ENCODE measurements around the gene KRTAP3-2.

Gene KRTAP3-2

DNA sequence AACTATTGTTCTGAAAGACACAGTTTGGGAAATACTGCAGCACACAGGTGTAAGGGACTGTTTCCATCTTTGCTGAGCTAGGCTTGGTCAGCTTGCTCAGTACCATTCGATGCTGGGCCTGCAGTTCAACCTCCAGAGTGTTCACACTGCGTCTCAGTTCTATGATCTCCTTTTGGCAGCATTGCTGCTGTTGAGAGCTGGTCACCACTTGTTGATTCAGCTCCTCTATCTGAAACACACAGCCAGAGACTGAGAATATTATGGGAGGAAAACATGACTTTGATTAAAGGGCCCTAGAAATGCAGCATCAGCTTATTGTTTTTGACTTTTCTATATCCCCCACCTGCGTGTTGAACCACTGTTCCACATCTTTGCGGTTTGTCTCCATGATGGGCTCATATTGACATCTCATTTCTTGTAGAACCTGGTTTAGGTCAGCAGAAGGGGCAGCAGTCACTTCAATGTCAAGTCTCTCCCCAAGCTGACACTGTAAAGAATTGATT, 37.6 kb downstream of the KRTAP3-2 start:
- Histone ChIP-seq H4K91ac (ENCODE audit: low read depth, low read length, poor library complexity) (no peak overlapping the region), H2BK120ac (ENCODE audit: low read depth, low read length) (no peak overlapping the region), H3K27ac (replicated peaks; ENCODE audit: low read length) (no peak overlapping the region), H3K9ac (ENCODE audit: low read depth, low read length, poor library complexity) (no peak overlapping the region), H3K4me3 (ENCODE audit: low read length in 2 of 2) (no peak overlapping the region), H3K23ac (ENCODE audit: low read depth, low read length, poor library complexity) (no peak overlapping the region), H2AFZ (ENCODE audit: low read length) (no peak overlapping the region), H3K27me3 (ENCODE audit: control insufficient read depth in 3 of 3, insufficient read depth in 3 of 3, low read depth in 1 of 3, low read length in 3 of 3) (peaks cover 0 to 2% (median 0%) of the 10 kb centered on the region in 3 experiments), H2BK5ac (ENCODE audit: low read length) (no peak overlapping the region), H3K4ac (ENCODE audit: low read length) (no peak overlapping the region), H2BK15ac (ENCODE audit: low read length) (no peak overlapping the region), H3K36me3 (replicated peaks in 1 of 2; ENCODE audit: control insufficient read depth in 2 of 2, insufficient read depth in 2 of 2, low read length in 2 of 2) (no peaks in the 10 kb centered on the region), H3K14ac (ENCODE audit: low read length) (no peak overlapping the region), H4K8ac (ENCODE audit: low read depth, low read length) (no peak overlapping the region), H2AK5ac (ENCODE audit: low read depth, low read length) (no peak overlapping the region), H3K79me1 (ENCODE audit: low read depth, low read length) (no peaks in the 10 kb centered on the region), H2BK12ac (ENCODE audit: low read length) (no peak overlapping the region), H3K18ac (ENCODE audit: low read length) (no peak overlapping the region), H3K4me1 (ENCODE audit: control insufficient read depth in 2 of 2, insufficient read depth in 1 of 2, low read depth in 1 of 2, low read length in 2 of 2) (no peaks in the 10 kb centered on the region), H3K4me2 (ENCODE audit: insufficient read depth, low read length, poor library complexity, severe bottlenecking) (no peak overlapping the region), H3K9me3 (replicated peaks in 1 of 2; ENCODE audit: control insufficient read depth in 2 of 2, insufficient read depth in 1 of 2, low read depth in 1 of 2, low read length in 2 of 2) (no peaks in the 10 kb centered on the region)
- DNase-seq (ENCODE audit: low spot score), result no peak
- no CpG with 5 or more reads among the region's 4 CpGs for WGBS, 2 donors (ENCODE audit: extremely low coverage in 2 of 2, insufficient read length in 2 of 2, insufficient replicate concordance in 1 of 2)

DNA sequence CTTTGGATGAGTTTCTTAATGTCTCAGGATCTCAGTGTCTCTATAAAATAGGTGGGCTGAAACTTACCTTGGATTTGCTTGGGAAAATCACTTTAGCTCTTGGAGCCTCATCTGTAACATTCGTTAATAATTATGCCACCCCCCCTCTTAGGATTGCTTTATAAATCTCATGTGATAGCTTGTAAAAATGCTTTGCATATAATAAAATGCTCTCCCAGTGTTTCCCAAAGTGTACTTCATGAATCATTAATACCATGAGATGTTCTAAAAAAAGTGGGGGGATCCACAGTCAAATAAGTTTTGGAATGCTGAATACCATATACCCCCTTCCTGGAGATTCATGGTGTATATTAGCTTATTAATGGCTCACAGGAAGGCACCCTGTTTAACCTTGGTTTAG, 38.1 kb downstream of the KRTAP3-2 start:
- H2BK120ac ChIP-seq (ENCODE audit: low read depth, low read length), result no peak overlapping the region
- H2AK5ac ChIP-seq (ENCODE audit: low read depth, low read length), result no peak overlapping the region
- no peaks in the 10 kb centered on the region for H3K79me1 ChIP-seq (ENCODE audit: low read depth, low read length)
- no peak overlapping the region for H3K27ac ChIP-seq (replicated peaks; ENCODE audit: low read length)
- no peak overlapping the region for H3K9ac ChIP-seq (ENCODE audit: low read depth, low read length, poor library complexity)
- peaks cover 0 to 2% (median 0%) of the 10 kb centered on the region in 3 experiments for H3K27me3 ChIP-seq (ENCODE audit: control insufficient read depth in 3 of 3, insufficient read depth in 3 of 3, low read depth in 1 of 3, low read length in 3 of 3)
- no peaks in the 10 kb centered on the region for H3K36me3 ChIP-seq (replicated peaks in 1 of 2; ENCODE audit: control insufficient read depth in 2 of 2, insufficient read depth in 2 of 2, low read length in 2 of 2)
- H3K9me3 ChIP-seq (replicated peaks in 1 of 2; ENCODE audit: control insufficient read depth in 2 of 2, insufficient read depth in 1 of 2, low read depth in 1 of 2, low read length in 2 of 2), result no peaks in the 10 kb centered on the region
- no peak overlapping the region for H2BK15ac ChIP-seq (ENCODE audit: low read length)
- H4K8ac ChIP-seq (ENCODE audit: low read depth, low read length), result no peak overlapping the region
- no peak overlapping the region for H2BK5ac ChIP-seq (ENCODE audit: low read length)
- no peak overlapping the region for H2BK12ac ChIP-seq (ENCODE audit: low read length)
- H4K91ac ChIP-seq (ENCODE audit: low read depth, low read length, poor library complexity), result no peak overlapping the region
- H3K4me3 ChIP-seq (ENCODE audit: low read length in 2 of 2), result no peak overlapping the region
- no CpG with 5 or more reads among the region's 1 CpG for WGBS, 2 donors (ENCODE audit: extremely low coverage in 2 of 2, insufficient read length in 2 of 2, insufficient replicate concordance in 1 of 2)
- H3K18ac ChIP-seq (ENCODE audit: low read length), result no peak overlapping the region
- H3K23ac ChIP-seq (ENCODE audit: low read depth, low read length, poor library complexity), result no peak overlapping the region
- no peak for DNase-seq (ENCODE audit: low spot score)
- H2AFZ ChIP-seq (ENCODE audit: low read length), result no peak overlapping the region
- no peak overlapping the region for H3K4ac ChIP-seq (ENCODE audit: low read length)
- no peaks in the 10 kb centered on the region for H3K4me1 ChIP-seq (ENCODE audit: control insufficient read depth in 2 of 2, insufficient read depth in 1 of 2, low read depth in 1 of 2, low read length in 2 of 2)
- no peak overlapping the region for H3K4me2 ChIP-seq (ENCODE audit: insufficient read depth, low read length, poor library complexity, severe bottlenecking)
- H3K14ac ChIP-seq (ENCODE audit: low read length), result no peak overlapping the region

DNA sequence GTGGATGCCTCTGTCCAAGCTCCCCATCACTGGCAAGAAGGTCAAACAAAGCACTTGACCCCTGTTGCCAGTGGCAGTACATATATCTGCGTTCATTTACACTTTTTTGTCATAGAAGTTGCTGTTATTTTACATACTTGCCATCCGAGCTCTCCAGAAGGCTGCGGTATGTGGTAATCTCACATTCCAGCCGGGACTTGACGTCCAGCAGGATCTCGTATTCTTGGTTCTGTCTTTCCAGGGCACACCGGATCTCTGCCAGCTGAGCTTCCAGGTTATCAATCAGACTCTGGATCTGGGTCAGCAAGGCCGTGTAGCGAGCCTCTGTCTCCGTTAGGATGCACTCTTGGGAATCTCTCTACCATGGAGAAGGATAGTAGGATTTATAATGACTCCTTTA, 39.6 kb downstream of the KRTAP3-2 start:
- H3K9me3 ChIP-seq (replicated peaks in 1 of 2; ENCODE audit: control insufficient read depth in 2 of 2, insufficient read depth in 1 of 2, low read depth in 1 of 2, low read length in 2 of 2), result no peaks in the 10 kb centered on the region
- WGBS, 2 donors (ENCODE audit: extremely low coverage in 2 of 2, insufficient read length in 2 of 2, insufficient replicate concordance in 1 of 2), result no CpG with 5 or more reads among the region's 10 CpGs
- H2BK12ac ChIP-seq (ENCODE audit: low read length), result no peak overlapping the region
- H3K14ac ChIP-seq (ENCODE audit: low read length), result no peak overlapping the region
- H3K36me3 ChIP-seq (replicated peaks in 1 of 2; ENCODE audit: control insufficient read depth in 2 of 2, insufficient read depth in 2 of 2, low read length in 2 of 2), result no peaks in the 10 kb centered on the region
- H3K9ac ChIP-seq (ENCODE audit: low read depth, low read length, poor library complexity), result no peak overlapping the region
- no peak overlapping the region for H2BK15ac ChIP-seq (ENCODE audit: low read length)
- H3K4me1 ChIP-seq (ENCODE audit: control insufficient read depth in 2 of 2, insufficient read depth in 1 of 2, low read depth in 1 of 2, low read length in 2 of 2), result no peaks in the 10 kb centered on the region
- no peak overlapping the region for H3K18ac ChIP-seq (ENCODE audit: low read length)
- no peak overlapping the region for H2BK5ac ChIP-seq (ENCODE audit: low read length)
- H2AFZ ChIP-seq (ENCODE audit: low read length), result no peak overlapping the region
- no peak overlapping the region for H3K4me3 ChIP-seq (ENCODE audit: low read length in 2 of 2)
- H3K4ac ChIP-seq (ENCODE audit: low read length), result no peak overlapping the region
- H3K27me3 ChIP-seq (ENCODE audit: control insufficient read depth in 3 of 3, insufficient read depth in 3 of 3, low read depth in 1 of 3, low read length in 3 of 3), result peaks cover 0 to 2% (median 0%) of the 10 kb centered on the region in 3 experiments
- H4K91ac ChIP-seq (ENCODE audit: low read depth, low read length, poor library complexity), result no peak overlapping the region
- no peak overlapping the region for H2BK120ac ChIP-seq (ENCODE audit: low read depth, low read length)
- H4K8ac ChIP-seq (ENCODE audit: low read depth, low read length), result no peak overlapping the region
- H2AK5ac ChIP-seq (ENCODE audit: low read depth, low read length), result no peak overlapping the region
- H3K23ac ChIP-seq (ENCODE audit: low read depth, low read length, poor library complexity), result no peak overlapping the region
- no peak overlapping the region for H3K27ac ChIP-seq (replicated peaks; ENCODE audit: low read length)
- no peaks in the 10 kb centered on the region for H3K79me1 ChIP-seq (ENCODE audit: low read depth, low read length)
- no peak overlapping the region for H3K4me2 ChIP-seq (ENCODE audit: insufficient read depth, low read length, poor library complexity, severe bottlenecking)
- no peak for DNase-seq (ENCODE audit: low spot score)

DNA sequence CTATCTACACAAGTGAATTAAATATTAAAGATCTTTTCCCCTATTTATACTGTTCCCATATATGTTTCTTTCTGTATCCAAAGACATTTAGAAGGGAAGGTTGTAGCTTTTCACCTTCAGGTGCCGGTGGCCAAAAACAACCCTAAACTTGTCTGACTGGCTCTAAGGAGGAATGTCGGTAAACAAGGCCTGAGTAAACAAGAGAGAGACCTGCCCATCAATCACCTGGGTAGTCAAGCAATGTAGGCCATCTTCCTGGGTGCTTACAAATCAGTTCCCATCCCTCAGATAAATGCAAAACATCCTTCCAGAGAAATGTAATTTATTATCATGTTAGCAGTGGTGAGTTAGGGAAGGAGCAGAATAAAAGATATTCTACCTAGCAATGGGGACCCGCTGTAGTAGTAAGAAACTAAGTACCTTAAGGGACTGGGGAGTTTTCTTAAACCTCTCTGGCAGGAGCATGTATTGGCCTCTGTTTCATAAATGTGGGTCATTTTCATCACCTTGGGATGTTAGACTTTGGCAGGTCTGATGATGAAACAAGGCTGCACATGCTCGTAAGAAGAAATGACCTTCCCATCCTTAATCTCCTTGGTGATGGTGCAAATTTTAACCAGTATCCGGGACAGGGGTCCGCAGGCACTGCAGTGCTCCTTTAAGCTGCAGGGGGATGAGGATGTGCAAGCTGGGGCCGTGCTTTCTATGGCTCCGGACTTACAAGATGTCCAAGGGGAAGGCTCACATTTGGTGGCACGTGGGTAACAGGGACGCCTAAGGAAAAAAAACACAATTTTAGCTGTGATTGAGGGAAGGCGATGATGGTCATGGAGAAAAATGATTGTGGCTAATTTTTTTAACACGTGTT, 41.4 kb downstream of the KRTAP3-2 start:
- H3K4ac ChIP-seq (ENCODE audit: low read length), result no peak overlapping the region
- no peak overlapping the region for H2BK5ac ChIP-seq (ENCODE audit: low read length)
- H3K9me3 ChIP-seq (replicated peaks in 1 of 2; ENCODE audit: control insufficient read depth in 2 of 2, insufficient read depth in 1 of 2, low read depth in 1 of 2, low read length in 2 of 2), result no peaks in the 10 kb centered on the region
- H3K4me3 ChIP-seq (ENCODE audit: low read length in 2 of 2), result no peak overlapping the region
- H3K36me3 ChIP-seq (replicated peaks in 1 of 2; ENCODE audit: control insufficient read depth in 2 of 2, insufficient read depth in 2 of 2, low read length in 2 of 2), result no peaks in the 10 kb centered on the region
- peaks cover 0 to 2% (median 0%) of the 10 kb centered on the region in 3 experiments for H3K27me3 ChIP-seq (ENCODE audit: control insufficient read depth in 3 of 3, insufficient read depth in 3 of 3, low read depth in 1 of 3, low read length in 3 of 3)
- H3K4me2 ChIP-seq (ENCODE audit: insufficient read depth, low read length, poor library complexity, severe bottlenecking), result no peak overlapping the region
- H3K9ac ChIP-seq (ENCODE audit: low read depth, low read length, poor library complexity), result no peak overlapping the region
- H2BK12ac ChIP-seq (ENCODE audit: low read length), result no peak overlapping the region
- H3K79me1 ChIP-seq (ENCODE audit: low read depth, low read length), result no peaks in the 10 kb centered on the region
- H3K23ac ChIP-seq (ENCODE audit: low read depth, low read length, poor library complexity), result no peak overlapping the region
- no peak overlapping the region for H3K14ac ChIP-seq (ENCODE audit: low read length)
- H2AK5ac ChIP-seq (ENCODE audit: low read depth, low read length), result no peak overlapping the region
- H3K18ac ChIP-seq (ENCODE audit: low read length), result no peak overlapping the region
- no peaks in the 10 kb centered on the region for H3K4me1 ChIP-seq (ENCODE audit: control insufficient read depth in 2 of 2, insufficient read depth in 1 of 2, low read depth in 1 of 2, low read length in 2 of 2)
- no peak overlapping the region for H2BK15ac ChIP-seq (ENCODE audit: low read length)
- H3K27ac ChIP-seq (replicated peaks; ENCODE audit: low read length), result no peak overlapping the region
- no peak overlapping the region for H4K8ac ChIP-seq (ENCODE audit: low read depth, low read length)
- no peak overlapping the region for H4K91ac ChIP-seq (ENCODE audit: low read depth, low read length, poor library complexity)
- H2AFZ ChIP-seq (ENCODE audit: low read length), result no peak overlapping the region
- H2BK120ac ChIP-seq (ENCODE audit: low read depth, low read length), result no peak overlapping the region
- no CpG with 5 or more reads among the region's 12 CpGs for WGBS, 2 donors (ENCODE audit: extremely low coverage in 2 of 2, insufficient read length in 2 of 2, insufficient replicate concordance in 1 of 2)
- DNase-seq (ENCODE audit: low spot score), result no peak
